HS-27A (cell line): ENCODE data around the gene JAG2.

Source experiments
- DNase-seq: peaks from one replicate; pipeline ENCODE4 v3.0.0-alpha.2; 2012; ENCODE audit warnings: low read depth, missing footprints

The JAG2 gene

GRCh38 chr14:105151084-105151837, 17.3 kb downstream of the JAG2 start:
- no peak for DNase-seq

- DNase-seq = no peak
These were observed 18.1 kb downstream of the JAG2 start for GRCh38 chr14:105150368-105151083.

- DNase-seq = no peak
These were observed 18.6 kb downstream of the JAG2 start for GRCh38 chr14:105150026-105150367.

- DNase-seq = no peak
These were observed 19.3 kb downstream of the JAG2 start for GRCh38 chr14:105149146-105149781.

- no peak for DNase-seq
These were observed 19.9 kb downstream of the JAG2 start for GRCh38 chr14:105148604-105149145.

- DNase-seq = no peak
These were observed 20.6 kb downstream of the JAG2 start for GRCh38 chr14:105147671-105148603.

- no peak for DNase-seq
These were observed 21.5 kb downstream of the JAG2 start for GRCh38 chr14:105146976-105147635.

- no peak for DNase-seq
These were observed 22.2 kb downstream of the JAG2 start for GRCh38 chr14:105146181-105146975.

- no peak for DNase-seq
These were observed 23.0 kb downstream of the JAG2 start for GRCh38 chr14:105145381-105146180.

- DNase-seq = no peak
These were observed 23.8 kb downstream of the JAG2 start for GRCh38 chr14:105144666-105145380.

GRCh38 chr14:105144026-105144665, 24.4 kb downstream of the JAG2 start:
- no peak for DNase-seq

GRCh38 chr14:105143451-105144025, 25.0 kb downstream of the JAG2 start:
- DNase-seq = no peak

- DNase-seq = no peak
These were observed 25.7 kb downstream of the JAG2 start for GRCh38 chr14:105142651-105143450.

- DNase-seq = no peak
These were observed 26.9 kb downstream of the JAG2 start for GRCh38 chr14:105141486-105142281.

GRCh38 chr14:105141026-105141425, 27.6 kb downstream of the JAG2 start:
- no peak for DNase-seq

- DNase-seq = no peak
These were observed 28.0 kb downstream of the JAG2 start for GRCh38 chr14:105140581-105140980.
